ENCODE data around the gene SLC22A4. TPM values are rescaled to one million over a fixed set of nuclear protein-coding genes. Genes with fewer than 3 reads are reported as not detected.

SLC22A4 gene
- 3.5 and 3.6 TPM in 2 replicates for total RNA-seq

GRCh38 chr5:132293992-132294727 lies at the start of gene SLC22A4:
Gene SLC22A4, plus strand, starts transcription at chr5:132294394. Its CDS starts 223 bp downstream, at chr5:132294617.

GRCh38 chr5:132257131-132258101 lies 36.8 kb upstream of the SLC22A4 start, which contains the start of gene PDLIM4:
Gene PDLIM4, plus strand, starts transcription at chr5:132257696. Its CDS starts 39 bp downstream, at chr5:132257735.

GRCh38 chr5:132369474-132370180 lies 75.4 kb downstream of the SLC22A4 start, which contains the start of gene SLC22A5:
Gene SLC22A5, plus strand, starts transcription at chr5:132369710. Its CDS starts 263 bp downstream, at chr5:132369973.

Other genes starting within 250 kb of the SLC22A4 start
- not detected in 2 replicates for gene IL3, start 233.7 kb upstream of the SLC22A4 start, total RNA-seq
- not detected in 2 replicates for gene CSF2, start 220.6 kb upstream of the SLC22A4 start, total RNA-seq
- gene P4HA2, start 66.5 kb upstream of the SLC22A4 start, total RNA-seq = 88.3 and 90.0 TPM in 2 replicates
- gene PDLIM4, start 36.7 kb upstream of the SLC22A4 start, total RNA-seq = 57.0 and 66.9 TPM in 2 replicates
- gene SLC22A5, start 75.3 kb downstream of the SLC22A4 start, total RNA-seq = 2.9 and 4.3 TPM in 2 replicates
- 6.2 and 14.4 TPM in 2 replicates for gene IRF1, start 196.4 kb downstream of the SLC22A4 start, total RNA-seq
- not detected in 2 replicates for gene IL5, start 249.1 kb downstream of the SLC22A4 start, total RNA-seq